ENCODE data around the gene HIRIP3. TPM values are rescaled to one million over a fixed set of nuclear protein-coding genes. Genes with fewer than 3 reads are reported as not detected.

Gene HIRIP3
- total and polyA plus RNA-seq, 2 of the 4 experiments (the other 2 are of a cell fraction): 5.0 to 10.5 TPM

GRCh38 chr16:29996766-29997250 is 1.4 kb upstream of the HIRIP3 start:
- peak overlapping the region; percentile 63; the same call in 1 of the 2 replicates for H4K91ac ChIP-seq (ENCODE audit: insufficient read depth, low read depth, low read length)
- H2BK120ac ChIP-seq (ENCODE audit: low read depth, low read length): 0 out of 2 replicates have a peak overlapping the region, but pooled peaks have one; percentile 57
- peak overlapping the region; percentile 27 for H2BK5ac ChIP-seq (ENCODE audit: low read depth, low read length, poor library complexity, severe bottlenecking)
- peaks cover 7% of the 10 kb centered on the region; the same call in 1 of the 2 replicates for H3K9me1 ChIP-seq (ENCODE audit: insufficient read depth, low read length)
- H4K5ac ChIP-seq (ENCODE audit: low read depth, low read length): peak overlapping the region; percentile 1; the same call in 1 of the 2 replicates
- in situ Hi-C loops (cut with MboI; ENCODE audit: low sequenced_read_pairs) (no loop called here), dilution Hi-C loops (cut with HindIII; ENCODE audit: low sequenced_read_pairs, unreplicated experiment) (no loop called here), intact Hi-C loops (cut with micrococcal nuclease) (loop anchor here (5.0 kb wide), 1 partner anchor 70 kb away; the partner anchor contains the start of gene KCTD13)
- CTCF ChIA-PET: interaction anchor here (1.7 kb wide), 1 partner anchor 181 kb away, joined by 4 read pairs; the partner anchor contains the start of gene PAGR1
- DNase-seq (no peak), ATAC-seq (ENCODE audit: low read depth) (no peak; the same call in 1 of the 2 replicates)
- H3K27me3 ChIP-seq (ENCODE audit: control insufficient read depth, insufficient read depth, low read length): no peaks in the 10 kb centered on the region
- no peak for TF ChIP-seq FOS (IDR thresholded peaks at IDR 0.05; ENCODE audit: low read depth, low read length)
- TF ChIP-seq RCOR1 (IDR thresholded peaks at IDR 0.05; ENCODE audit: insufficient replicate concordance, low read length): no peak
- TF ChIP-seq BHLHE40 (IDR thresholded peaks at IDR 0.05; ENCODE audit: low read depth, low read length): no peak
- no peak for TF ChIP-seq CHD1 (IDR thresholded peaks at IDR 0.05; ENCODE audit: low read depth, low read length)
- no peak for TF ChIP-seq POLR2A (IDR thresholded peaks at IDR 0.05; ENCODE audit: low read depth, low read length)
- no peak for TF ChIP-seq MAFK (IDR thresholded peaks at IDR 0.05; ENCODE audit: low read depth, low read length)
- no peak for TF ChIP-seq NFE2L2 (IDR thresholded peaks at IDR 0.05; ENCODE audit: low read depth, low read length)
- TF ChIP-seq RAD21 (IDR thresholded peaks at IDR 0.05; ENCODE audit: low read length): no peak
- TF ChIP-seq SMC3 (IDR thresholded peaks at IDR 0.05; ENCODE audit: low read depth, low read length): no peak
- peak overlapping the region; percentile 90 to 93 for H4K8ac ChIP-seq (ENCODE audit: low read depth in 2 of 2, low read length in 2 of 2)
- H2AK9ac ChIP-seq (replicated peaks; ENCODE audit: low read depth, low read length, poor library complexity): peak overlapping the region; percentile 98
- WGBS, 2 experiments (ENCODE audit: extremely low coverage in 2 of 2, insufficient read length in 1 of 2): no CpG with 5 or more reads among the region's 9 CpGs
- H3K9me3 ChIP-seq (ENCODE audit: control insufficient read depth, insufficient read depth, low read length): no peaks in the 10 kb centered on the region
- H3K27ac ChIP-seq (ENCODE audit: insufficient read depth, low read length): peak overlapping the region; percentile 49; the same call in 1 of the 2 replicates
- no peak overlapping the region for H2BK15ac ChIP-seq (ENCODE audit: low read depth, low read length)
- H2BK20ac ChIP-seq (ENCODE audit: low read depth, low read length): no peak overlapping the region
- TSS peak; percentile 25 for BruUV-seq (replicated peaks)
- no peak overlapping the region for H3K18ac ChIP-seq (ENCODE audit: low read depth, low read length)
- H3K4me1 ChIP-seq (ENCODE audit: control insufficient read depth, insufficient read depth, low read length): peaks cover 8% of the 10 kb centered on the region
- peak overlapping the region; percentile 65 for H3K4me3 ChIP-seq (ENCODE audit: insufficient read depth, low read depth, low read length)
- POLR2A ChIA-PET (ENCODE audit: unreplicated experiment): no interaction called here
- H3K36me3 ChIP-seq (ENCODE audit: control insufficient read depth, insufficient read depth, low read length): peaks cover 19% of the 10 kb centered on the region
- no peaks in the 10 kb centered on the region for H4K20me1 ChIP-seq (ENCODE audit: insufficient read depth, low read length)
- H3K4me2 ChIP-seq (ENCODE audit: low read depth, low read length): peak overlapping the region; percentile 95
- peak overlapping the region; percentile 59 for H2AK5ac ChIP-seq (ENCODE audit: low read depth, low read length)
- peak overlapping the region; percentile 71 for H3K56ac ChIP-seq (ENCODE audit: extremely low read depth, insufficient read depth, low read length)
- H3K4ac ChIP-seq (ENCODE audit: low read depth, low read length): peak overlapping the region; percentile 91
- H3K14ac ChIP-seq (replicated peaks; ENCODE audit: low read depth, low read length): peak overlapping the region; percentile 91
- peak overlapping the region; percentile 99 for H2AFZ ChIP-seq (replicated peaks; ENCODE audit: low read length, poor library complexity)
- H3K23ac ChIP-seq (ENCODE audit: low read depth, low read length): peak overlapping the region; percentile 98
- peaks cover 16 to 50% of the 10 kb centered on the region in 2 experiments; a peak in 3 of 4 replicates for H3K79me1 ChIP-seq (ENCODE audit: low read depth in 1 of 2, low read length in 2 of 2)
- H3K9ac ChIP-seq (ENCODE audit: low read depth, low read length): peak overlapping the region; percentile 65
